Measurements from ENCODE around the gene EFNA3.

The EFNA3 gene

GRCh38 chr1:155136748-155137147, 58.1 kb downstream of the EFNA3 start:
- DNase-seq = no peak
